GM23338 (cell line): Measurements from ENCODE around the gene FABP1.

Experiments
- CTCF ChIP-seq, 2 experiments: fragments of 200-600 bp in 1 of 2; sonication (generic) in 1 of 2; conservative IDR thresholded peaks; 2 replicates each; pipeline versions ENCODE4 v1.5.1 to v1.6.1; 2016 to 2017; ENCODE audit warnings: antibody characterized with exemption in 2 of 2, low read depth in 2 of 2, mild to moderate bottlenecking in 2 of 2, moderate library complexity in 1 of 2
- EZH2 ChIP-seq: fragments of 200-600 bp; sonication (generic); IDR thresholded peaks from one replicate; pipeline ENCODE4 v1.8.0; 2017; ENCODE audit warnings: antibody characterized with exemption, mild to moderate bottlenecking, low read depth; ENCODE audit not compliant: unreplicated experiment
- EZH2phosphoT487 ChIP-seq: fragments of 200-600 bp; sonication (generic); IDR thresholded peaks from one replicate; pipeline ENCODE4 v1.8.1; 2018; ENCODE audit warnings: antibody characterized with exemption; ENCODE audit not compliant: unreplicated experiment
- JUNB ChIP-seq: IDR thresholded peaks from one replicate; pipeline ENCODE4 v1.6.1; 2016; ENCODE audit warnings: antibody characterized with exemption; ENCODE audit not compliant: unreplicated experiment
- POLR2AphosphoS5 ChIP-seq: IDR thresholded peaks from 2 replicates; pipeline ENCODE4 v1.6.1; 2016; ENCODE audit warnings: antibody characterized with exemption, low read depth
- REST ChIP-seq: IDR thresholded peaks from one replicate; pipeline ENCODE4 v1.6.1; 2018; ENCODE audit warnings: antibody characterized with exemption; ENCODE audit not compliant: unreplicated experiment

- TF ChIP-seq EZH2phosphoT487, result no peak
- no peak for TF ChIP-seq CTCF (conservative IDR thresholded peaks at IDR 0.05; ENCODE audit: low read depth in 2 of 2)
- TF ChIP-seq REST, result no peak
- no peak for TF ChIP-seq JUNB
- no peak for TF ChIP-seq POLR2AphosphoS5
- TF ChIP-seq EZH2, result no peak
Observed at GRCh38 chr2:88088999-88089398, 38.9 kb downstream of the FABP1 start.
